ENCODE results near the gene TOMM5. TPM values are rescaled to one million over a fixed set of nuclear protein-coding genes. Genes with fewer than 3 reads are reported as not detected.

Gene TOMM5
- total RNA-seq, 4 donors from 2014 or later: 75.3 to 137 (median 93.3) TPM

DNA sequence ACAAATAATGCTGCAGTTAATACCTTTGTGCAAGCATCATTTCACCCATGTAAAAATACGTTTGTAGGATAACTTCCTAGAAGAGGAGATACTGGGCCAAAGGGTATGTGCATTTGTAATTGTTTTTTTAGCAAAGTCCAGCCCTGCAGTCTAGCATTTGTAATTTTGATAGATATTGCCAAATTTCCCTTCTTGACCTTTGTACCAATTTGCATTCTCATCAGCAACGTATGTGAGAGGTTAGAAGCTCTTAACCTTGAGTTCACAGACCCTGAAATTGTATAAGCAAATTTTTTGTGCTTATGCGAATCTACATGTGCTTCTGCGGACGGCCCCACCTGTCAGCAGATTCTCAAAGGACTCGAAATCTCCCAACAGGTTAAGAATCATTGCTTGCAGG is 18.6 kb upstream of the TOMM5 start:
- DNase-seq (no peak), ATAC-seq (no peak)
- Histone ChIP-seq H3K9me3 (no peaks in the 10 kb centered on the region), H3K4me1 (no peaks in the 10 kb centered on the region), H3K27me3 (no peaks in the 10 kb centered on the region), H3K4me3 (no peak overlapping the region), H3K27ac (no peak overlapping the region), H3K36me3 (no peaks in the 10 kb centered on the region)
- in situ Hi-C loops (cut with MboI; ENCODE audit: low sequenced_read_pairs in 4 of 4): no loop called here
- TF ChIP-seq, protein P1, sequence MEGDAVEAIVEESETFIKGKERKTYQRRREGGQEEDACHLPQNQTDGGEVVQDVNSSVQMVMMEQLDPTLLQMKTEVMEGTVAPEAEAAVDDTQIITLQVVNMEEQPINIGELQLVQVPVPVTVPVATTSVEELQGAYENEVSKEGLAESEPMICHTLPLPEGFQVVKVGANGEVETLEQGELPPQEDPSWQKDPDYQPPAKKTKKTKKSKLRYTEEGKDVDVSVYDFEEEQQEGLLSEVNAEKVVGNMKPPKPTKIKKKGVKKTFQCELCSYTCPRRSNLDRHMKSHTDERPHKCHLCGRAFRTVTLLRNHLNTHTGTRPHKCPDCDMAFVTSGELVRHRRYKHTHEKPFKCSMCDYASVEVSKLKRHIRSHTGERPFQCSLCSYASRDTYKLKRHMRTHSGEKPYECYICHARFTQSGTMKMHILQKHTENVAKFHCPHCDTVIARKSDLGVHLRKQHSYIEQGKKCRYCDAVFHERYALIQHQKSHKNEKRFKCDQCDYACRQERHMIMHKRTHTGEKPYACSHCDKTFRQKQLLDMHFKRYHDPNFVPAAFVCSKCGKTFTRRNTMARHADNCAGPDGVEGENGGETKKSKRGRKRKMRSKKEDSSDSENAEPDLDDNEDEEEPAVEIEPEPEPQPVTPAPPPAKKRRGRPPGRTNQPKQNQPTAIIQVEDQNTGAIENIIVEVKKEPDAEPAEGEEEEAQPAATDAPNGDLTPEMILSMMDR (IDR thresholded peaks at IDR 0.05 in 4 of 5, conservative IDR thresholded peaks at IDR 0.05 in 1 of 5): no peak
- intact Hi-C loops (cut with DNase I; ENCODE audit: low total_unique reads): no loop called here

DNA sequence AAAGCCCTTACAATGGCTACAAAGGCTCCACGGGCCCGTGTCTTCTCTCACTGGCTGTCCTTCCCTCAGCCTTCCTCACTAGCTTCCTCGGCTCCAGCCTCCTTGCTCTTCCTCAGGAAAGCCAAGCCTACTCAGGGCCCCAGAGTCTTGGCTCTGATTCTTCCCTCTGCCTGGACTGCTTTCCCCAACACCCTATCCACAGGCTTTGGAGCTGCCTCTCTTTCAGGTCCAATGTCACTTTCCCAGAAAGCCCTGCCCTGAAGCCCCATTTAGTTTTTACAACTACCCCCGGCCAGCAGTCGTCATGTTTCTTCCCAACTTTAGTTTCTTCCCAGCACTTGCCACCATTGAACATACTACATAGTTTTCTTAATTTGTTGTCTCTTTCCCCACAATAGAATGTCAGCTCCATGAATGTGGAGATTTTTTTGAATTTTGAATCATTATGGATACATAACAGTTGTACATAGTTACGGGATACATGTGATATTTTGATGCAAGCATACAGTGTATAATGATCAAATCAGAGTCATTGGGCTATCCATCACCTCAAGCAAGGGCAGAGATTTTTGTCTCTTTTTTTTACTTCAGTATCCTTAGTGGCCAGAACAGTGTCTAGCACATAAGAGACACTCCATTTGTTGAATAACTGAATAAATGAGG is 17.5 kb upstream of the TOMM5 start:
- no peak for TF ChIP-seq POLR2A (IDR thresholded peaks at IDR 0.05)
- TF ChIP-seq, protein P1 (IDR thresholded peaks at IDR 0.05 in 4 of 5, conservative IDR thresholded peaks at IDR 0.05 in 1 of 5): no peak
- Histone ChIP-seq H3K4me3 (no peak overlapping the region), H3K27ac (no peak overlapping the region), H3K36me3 (no peaks in the 10 kb centered on the region), H3K9me3 (no peaks in the 10 kb centered on the region), H3K27me3 (no peaks in the 10 kb centered on the region), H3K4me1 (no peaks in the 10 kb centered on the region)
- no peak for DNase-seq
- ATAC-seq: no peak
- intact Hi-C loops (cut with DNase I; ENCODE audit: low total_unique reads) (no loop called here), in situ Hi-C loops (cut with MboI; ENCODE audit: low sequenced_read_pairs in 4 of 4) (no loop called here)

DNA sequence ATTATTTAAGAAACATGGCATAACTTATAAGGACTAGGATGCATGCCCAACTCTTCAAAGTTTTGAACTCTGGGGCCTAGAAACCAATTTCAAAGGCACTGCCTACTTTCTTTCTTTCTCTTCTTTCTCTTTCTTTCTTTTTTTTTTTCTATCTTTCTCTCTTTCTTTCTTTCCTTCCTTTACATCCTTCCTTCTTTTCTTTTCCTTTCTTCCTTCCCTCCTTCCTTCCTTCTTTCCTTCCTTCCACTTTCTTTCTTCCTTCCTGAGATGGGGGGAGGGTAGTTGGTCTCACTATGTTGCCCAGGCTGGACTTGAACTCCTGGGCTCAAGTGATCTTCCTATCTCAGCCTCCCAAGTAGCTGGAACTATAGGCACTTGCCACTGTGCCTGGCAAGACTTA is 15.9 kb upstream of the TOMM5 start:
- ATAC-seq (no peak), DNase-seq (no peak)
- no peak for TF ChIP-seq POLR2A (IDR thresholded peaks at IDR 0.05)
- TF ChIP-seq, protein P1 (IDR thresholded peaks at IDR 0.05 in 4 of 5, conservative IDR thresholded peaks at IDR 0.05 in 1 of 5): no peak
- peaks cover 3 to 4% of the 10 kb centered on the region in 2 donors for H3K4me1 ChIP-seq
- no peak overlapping the region for H3K27ac ChIP-seq
- intact Hi-C loops (cut with DNase I; ENCODE audit: low total_unique reads) (no loop called here), in situ Hi-C loops (cut with MboI; ENCODE audit: low sequenced_read_pairs in 4 of 4) (no loop called here)
- H3K27me3 ChIP-seq: no peaks in the 10 kb centered on the region
- no peak overlapping the region for H3K4me3 ChIP-seq
- no peaks in the 10 kb centered on the region for H3K9me3 ChIP-seq
- no peaks in the 10 kb centered on the region for H3K36me3 ChIP-seq

DNA sequence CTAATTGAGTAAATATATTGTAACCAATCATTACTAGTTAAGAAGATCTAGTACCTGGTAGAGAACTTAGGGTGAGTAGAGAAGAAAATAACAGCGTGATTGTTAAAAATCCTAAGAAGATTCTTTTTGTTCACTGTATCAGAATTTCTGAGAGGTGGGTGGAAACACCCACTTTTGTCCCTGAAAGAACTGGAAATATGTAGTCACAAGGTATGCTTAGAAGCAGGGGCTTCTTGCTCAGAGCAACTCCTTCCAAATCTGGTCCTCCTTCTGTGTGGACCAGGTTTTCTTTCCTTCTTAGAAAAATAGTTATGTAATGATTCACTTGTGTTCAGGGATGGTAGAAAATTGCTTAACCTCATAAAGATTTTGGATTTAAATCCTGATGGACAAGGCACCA is 11.9 kb upstream of the TOMM5 start:
- intact Hi-C loops (cut with DNase I; ENCODE audit: low total_unique reads): no loop called here

More for the DNA sequence above, 11.9 kb upstream of the TOMM5 start:
- Histone ChIP-seq H3K4me1 (peaks cover 11 to 13% of the 10 kb centered on the region in 2 donors), H3K27ac (no peak overlapping the region), H3K36me3 (no peaks in the 10 kb centered on the region), H3K4me3 (no peak overlapping the region), H3K27me3 (no peaks in the 10 kb centered on the region), H3K9me3 (no peaks in the 10 kb centered on the region)
- no peak for DNase-seq
- in situ Hi-C loops (cut with MboI; ENCODE audit: low sequenced_read_pairs in 4 of 4): no loop called here
- ATAC-seq: no peak
- no peak for TF ChIP-seq POLR2A (IDR thresholded peaks at IDR 0.05)
- TF ChIP-seq, protein P1 (IDR thresholded peaks at IDR 0.05 in 4 of 5, conservative IDR thresholded peaks at IDR 0.05 in 1 of 5): no peak
